Heart left ventricle (tissue), 16 donors: Measurements from ENCODE around the gene ADPRHL1. TPM values are rescaled to one million over a fixed set of nuclear protein-coding genes. Genes with fewer than 3 reads are reported as not detected.

Experiments used
- ATAC-seq, 4 donors: fragments of 200-7000 bp; cut with Tn5 transposase; one replicate each; pipeline ENCODE4 v1.9.1; 2020 to 2022; ENCODE audit warnings: moderate library complexity in 4 of 4, mild to moderate bottlenecking in 3 of 4, moderate number of reproducible peaks in 1 of 4
- DNase-seq, 5 donors: peaks; one replicate each; pipeline ENCODE4 v3.0.0-alpha.2; 2020
- H3K27ac ChIP-seq, 12 donors: fragments of 200-600 bp; sonication (generic) in 4 of 12; one replicate each; pipeline versions ENCODE4 v1.5.0 to v1.8.0; 2016 to 2022; ENCODE audit warnings: mild to moderate bottlenecking in 2 of 12
- H3K27me3 ChIP-seq, 9 donors: fragments of 200-600 bp; sonication (generic) in 2 of 9; one replicate each; pipeline versions ENCODE4 v1.5.1 to v1.8.0; 2016 to 2022; ENCODE audit warnings: mild to moderate bottlenecking in 3 of 9
- H3K36me3 ChIP-seq, 9 donors: fragments of 200-600 bp; sonication (generic) in 2 of 9; one replicate each; pipeline versions ENCODE4 v1.5.0 to v1.8.0; 2018 to 2022; ENCODE audit warnings: mild to moderate bottlenecking in 2 of 9
- H3K4me1 ChIP-seq, 12 donors: fragments of 200-600 bp; sonication (generic) in 4 of 12; one replicate each; pipeline versions ENCODE4 v1.5.0 to v1.8.0; 2016 to 2022; ENCODE audit warnings: mild to moderate bottlenecking in 3 of 12
- H3K4me3 ChIP-seq, 12 donors: fragments of 200-600 bp; sonication (generic) in 4 of 12; one replicate each; pipeline versions ENCODE4 v1.5.0 to v1.8.0; 2017 to 2022; ENCODE audit warnings: mild to moderate bottlenecking in 9 of 12, moderate library complexity in 4 of 12
- H3K9me3 ChIP-seq, 12 donors: fragments of 200-600 bp; sonication (generic) in 4 of 12; one replicate each; pipeline versions ENCODE4 v1.5.0 to v1.8.0; 2016 to 2022; ENCODE audit warnings: mild to moderate bottlenecking in 1 of 12
- POLR2A ChIP-seq, 2 donors: fragments of 450-650 bp; IDR thresholded peaks; one replicate each; pipeline ENCODE4 v1.6.1; 2017; ENCODE audit warnings: antibody characterized with exemption in 2 of 2, mild to moderate bottlenecking in 2 of 2, moderate library complexity in 2 of 2
- WGBS, 4 donors: extraction: QIAGEN DNeasy Blood & Tissue Kit in 2 of 4; methylation state at CpG; one replicate each; pipeline versions ENCODE4 v1.1.5 to v1.1.7; 2013 to 2018; 5-methylcytosine and 5-hydroxymethylcytosine counted together
- intact Hi-C, 10 donors: fragments of 100-400 bp; cut with DNase I; formaldehyde crosslinking; loops; one replicate each; pipeline versions ENCODE4 v1.11.1 to v1.14.2; 2022
- polyA plus RNA-seq, 2 donors: library from polyadenylated mRNA; stranded (reverse); fragments of 200-250 nt; gene quantifications; one replicate each; pipeline ENCODE4 v1.2.3, GENCODE V29; 2013
- total RNA-seq, 9 donors: library from RNA; depleted of rRNA in 2 of 9; stranded (reverse); fragments of >200 nt in 2 of 9; fragmentation: NEBNext Ultra II Directional in 3 of 9; extraction: Animal tissue kit (Norgen Biotek cat#: 25700) in 3 of 9; gene quantifications; one replicate each; pipeline versions ENCODE4 v1.1.0 to v1.2.4, GENCODE V29; 2016 to 2023
- TF ChIP-seq, protein P1 (sequence below), 12 donors: fragments of 200-600 bp; sonication (generic) in 4 of 12; IDR thresholded peaks; one replicate each; pipeline versions ENCODE4 v1.5.0 to v1.8.0; 2018 to 2022; ENCODE audit warnings: antibody characterized with exemption in 12 of 12, mild to moderate bottlenecking in 5 of 12
- donor health status: ischemic (EF 13 %, LVEDD 7.1; RV severe dilation, severe dysfunction).
- donor health status: healthy with polysubstance abuse.
- donor health status: DM: no; HTN: yes; CAD: no.
- donor health status: DM: no; HTN: no; CAD: no.
- donor health status: ischemic (EF 25% LVEDD 6.9; RV normal size, moderate dysfunction).
- donor health status: ischemic (EF 25% LVEDD 5.7; RV mildly dilated, moderate dysfunction).
- donor health status: healthy.
- donor health status: DM: yes; HTN: yes; CAD: no.
- donor health status: ischemic (EF 35%, LVEDD 5.7; RV mildly dilated, moderate dysfunction).
- donor health status: nonischemic (EF 11% LVEDD 7.7; RV severe dilation, severe dysfunction).
- donor health status: DM: yes; HTN: yes; CAD: no.
- donor health status: PGD.
- donor health status: ischemic (EF 29% LVEDD 5.4; RV normal size, mild dysfunction).
- donor health status: nonischemic (EF 23%, LVEDD 6.1; RV moderate dilation, normal function).

ADPRHL1 gene
- total and polyA plus RNA-seq, 11 donors: 160 to 774 (median 521) TPM

DNA sequence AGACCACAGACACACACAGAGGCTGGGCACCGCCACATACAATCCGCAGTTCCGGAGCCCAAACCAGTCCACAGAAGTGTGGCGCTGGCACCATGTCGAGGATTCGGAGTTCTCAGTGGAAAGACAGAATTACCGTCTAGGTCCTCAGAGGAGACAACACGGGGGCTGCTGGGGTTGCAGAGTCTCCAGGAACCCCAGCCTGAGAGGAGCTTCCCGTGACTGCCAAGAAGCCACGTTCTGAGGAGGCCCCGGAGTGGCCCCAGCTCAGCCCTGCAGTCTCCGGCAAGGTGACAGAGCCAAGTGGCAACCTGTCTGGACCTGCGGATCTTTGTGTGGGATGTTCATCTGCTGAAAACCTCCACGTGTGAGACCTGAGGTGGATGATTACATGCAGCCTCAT lies 7.3 kb upstream of the ADPRHL1 start:
- peak in 1 of 4 donors; percentile 2 for ATAC-seq

DNA sequence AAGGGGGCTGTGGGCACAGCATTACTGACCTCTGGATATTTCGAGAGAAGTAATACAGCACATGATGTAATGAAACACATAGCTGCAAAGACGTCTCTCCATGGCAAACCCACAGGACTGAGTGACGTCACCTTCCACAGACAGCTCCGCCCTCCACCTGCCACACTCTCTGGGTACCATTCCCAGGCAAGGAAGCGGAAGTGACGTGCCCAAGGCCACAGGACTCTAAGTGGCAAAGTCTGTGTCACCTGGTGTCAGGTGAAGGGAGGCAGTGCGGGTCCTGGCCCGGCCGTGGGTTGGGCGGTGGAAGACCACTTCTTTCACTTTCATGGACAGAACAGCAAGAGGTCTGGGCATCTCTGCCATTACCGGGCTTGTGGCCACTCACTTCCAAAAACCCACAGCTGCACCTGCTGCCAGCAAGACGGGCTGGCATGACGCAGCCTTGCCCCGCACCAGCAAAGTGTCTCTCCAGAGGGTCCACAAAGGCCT lies 6.8 kb upstream of the ADPRHL1 start:
- Histone ChIP-seq H3K27me3 (no peaks in the 10 kb centered on the region), H3K9me3 (no peaks in the 10 kb centered on the region), H3K4me1 (peaks cover 0 to 32% (median 7%) of the 10 kb centered on the region in 12 donors), H3K4me3 (no peak overlapping the region), H3K27ac (peak overlapping the region in 7 of 12 donors; percentile 13 to 81 (median 39)), H3K36me3 (peaks cover 0 to 92% (median 68%) of the 10 kb centered on the region in 9 donors)
- intact Hi-C loops: loop anchor here in 2 of 10 donors (2.0 to 5.0 kb wide), 2 partner anchors 37 to 103 kb away; no protein-coding TSS in a partner anchor
- WGBS, 4 donors: 91 to 92% (median 91%) methylated on average over 10 to 14 of the region's 14 CpGs
- TF ChIP-seq POLR2A (IDR thresholded peaks at IDR 0.05): no peak
- TF ChIP-seq, protein P1, sequence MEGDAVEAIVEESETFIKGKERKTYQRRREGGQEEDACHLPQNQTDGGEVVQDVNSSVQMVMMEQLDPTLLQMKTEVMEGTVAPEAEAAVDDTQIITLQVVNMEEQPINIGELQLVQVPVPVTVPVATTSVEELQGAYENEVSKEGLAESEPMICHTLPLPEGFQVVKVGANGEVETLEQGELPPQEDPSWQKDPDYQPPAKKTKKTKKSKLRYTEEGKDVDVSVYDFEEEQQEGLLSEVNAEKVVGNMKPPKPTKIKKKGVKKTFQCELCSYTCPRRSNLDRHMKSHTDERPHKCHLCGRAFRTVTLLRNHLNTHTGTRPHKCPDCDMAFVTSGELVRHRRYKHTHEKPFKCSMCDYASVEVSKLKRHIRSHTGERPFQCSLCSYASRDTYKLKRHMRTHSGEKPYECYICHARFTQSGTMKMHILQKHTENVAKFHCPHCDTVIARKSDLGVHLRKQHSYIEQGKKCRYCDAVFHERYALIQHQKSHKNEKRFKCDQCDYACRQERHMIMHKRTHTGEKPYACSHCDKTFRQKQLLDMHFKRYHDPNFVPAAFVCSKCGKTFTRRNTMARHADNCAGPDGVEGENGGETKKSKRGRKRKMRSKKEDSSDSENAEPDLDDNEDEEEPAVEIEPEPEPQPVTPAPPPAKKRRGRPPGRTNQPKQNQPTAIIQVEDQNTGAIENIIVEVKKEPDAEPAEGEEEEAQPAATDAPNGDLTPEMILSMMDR (IDR thresholded peaks at IDR 0.05): no peak
- no peak for DNase-seq
- no peak for ATAC-seq

More for the DNA sequence above, 7.3 kb upstream of the ADPRHL1 start:
- intact Hi-C loops: loop anchor here in 2 of 10 donors (2.0 to 5.0 kb wide), 2 partner anchors 37 to 102 kb away; no protein-coding TSS in a partner anchor
- no peaks in the 10 kb centered on the region for H3K9me3 ChIP-seq
- H3K4me1 ChIP-seq: peaks cover 0 to 27% (median 6%) of the 10 kb centered on the region in 12 donors
- DNase-seq: no peak
- H3K4me3 ChIP-seq: no peak overlapping the region
- TF ChIP-seq, protein P1 (IDR thresholded peaks at IDR 0.05): no peak
- no peak for TF ChIP-seq POLR2A (IDR thresholded peaks at IDR 0.05)
- H3K27ac ChIP-seq: peak overlapping the region in 9 of 12 donors; percentile 13 to 81 (median 49)
- WGBS, 4 donors: 87 to 93% (median 89%) methylated on average over 10 to 14 of the region's 14 CpGs
- peaks cover 0 to 92% (median 71%) of the 10 kb centered on the region in 9 donors for H3K36me3 ChIP-seq
- no peaks in the 10 kb centered on the region for H3K27me3 ChIP-seq

- DNase-seq: peak in 4 of 5 donors; percentile 56 to 67 (median 62)
- no peak overlapping the region for H3K4me3 ChIP-seq
- WGBS, 4 donors: 45 to 53% (median 52%) methylated on average over 21 to 23 of the region's 23 CpGs
- intact Hi-C loops: loop anchor here in 9 of 10 donors (1.0 to 5.0 kb wide), 4 partner anchors 34 to 104 kb away; partner anchors contain the start of gene DCUN1D2 (in 2 of the 9)
- TF ChIP-seq POLR2A (IDR thresholded peaks at IDR 0.05): no peak
- TF ChIP-seq, protein P1 (IDR thresholded peaks at IDR 0.05): peak; percentile 31 to 57 (median 41)
- no peaks in the 10 kb centered on the region for H3K27me3 ChIP-seq
- peaks cover 0 to 47% (median 12%) of the 10 kb centered on the region in 12 donors for H3K4me1 ChIP-seq
- ATAC-seq: peak; percentile 54 to 66 (median 62)
- peaks cover 0 to 82% (median 65%) of the 10 kb centered on the region in 9 donors for H3K36me3 ChIP-seq
- peak overlapping the region in 11 of 12 donors; percentile 25 to 75 (median 60) for H3K27ac ChIP-seq
- no peaks in the 10 kb centered on the region for H3K9me3 ChIP-seq
Measured at GRCh38 chr13:113458253-113459065, 5.2 kb upstream of the ADPRHL1 start.

DNA sequence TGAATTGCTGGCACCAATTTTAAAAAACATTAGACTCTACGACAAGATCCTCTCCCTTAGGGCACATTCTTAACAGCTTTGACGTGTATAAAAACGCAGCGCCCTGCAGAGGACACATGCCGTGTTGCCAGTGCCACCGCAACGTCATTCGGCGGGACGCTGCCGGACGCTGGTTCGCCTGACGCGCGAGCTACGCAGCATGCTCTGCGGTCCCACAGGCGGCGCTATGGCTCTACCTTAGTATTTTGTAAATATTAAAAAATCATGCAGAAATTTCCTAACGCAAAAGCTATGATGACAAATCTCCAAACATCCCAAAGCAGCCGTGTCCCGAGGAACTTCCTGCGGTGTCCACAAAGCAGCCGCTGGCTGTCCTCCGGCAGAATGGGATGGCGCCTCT lies 4.2 kb upstream of the ADPRHL1 start:
- Histone ChIP-seq H3K4me3 (no peak overlapping the region), H3K27ac (peak overlapping the region in 1 of 12 donors; percentile 25), H3K9me3 (no peaks in the 10 kb centered on the region), H3K4me1 (peaks cover 0 to 47% (median 12%) of the 10 kb centered on the region in 12 donors), H3K27me3 (no peaks in the 10 kb centered on the region), H3K36me3 (peaks cover 0 to 76% (median 62%) of the 10 kb centered on the region in 9 donors)
- no peak for DNase-seq
- intact Hi-C loops: loop anchor here in 6 of 10 donors (5.0 kb wide), 2 partner anchors 35 to 105 kb away; partner anchors contain the start of gene DCUN1D2 (in 2 of the 6)
- TF ChIP-seq, protein P1 (IDR thresholded peaks at IDR 0.05): no peak
- no peak for TF ChIP-seq POLR2A (IDR thresholded peaks at IDR 0.05)
- 88 to 93% (median 90%) methylated on average over 27 of the region's 27 CpGs for WGBS, 4 donors
- no peak for ATAC-seq
